HepG2 (cell line): Measurements from ENCODE around the gene ADGRG1.

ENCODE experiments used
- CAMTA2 ChIP-seq: sonication (generic); formaldehyde crosslinking; IDR thresholded peaks from 2 replicates; pipeline ENCODE4 v1.4.0; 2020; ENCODE audit warnings: mild to moderate bottlenecking, missing genetic modification reagents, borderline replicate concordance
- CBX1 ChIP-seq: IDR thresholded peaks from one replicate; pipeline ENCODE4 v1.6.1; 2016; ENCODE audit warnings: antibody characterized with exemption, low read depth
- EP300 ChIP-seq, 3 experiments: sonication (generic) in 1 of 3; formaldehyde crosslinking in 1 of 3; IDR thresholded peaks; 2 replicates each; pipeline versions ENCODE4 v1.5.1 to v1.6.1; 2011 to 2020; ENCODE audit warnings: low read depth in 2 of 3, low read length in 2 of 3, borderline replicate concordance in 1 of 3, improper control_type of control experiment in 1 of 3, mild to moderate bottlenecking in 1 of 3, missing genetic modification reagents in 1 of 3, moderate library complexity in 1 of 3
- SMAD1 ChIP-seq: sonication (generic); formaldehyde crosslinking; IDR thresholded peaks from 2 replicates; pipeline ENCODE4 v1.4.0; 2020; ENCODE audit warnings: missing genetic modification reagents, low read depth, mild to moderate bottlenecking, borderline replicate concordance
- SUZ12 ChIP-seq: fragments of 150-350 bp; IDR thresholded peaks from 2 replicates; pipeline ENCODE4 v1.6.1; 2014; ENCODE audit warnings: low read depth, low read length
- YY1 ChIP-seq: IDR thresholded peaks from 2 replicates; pipeline ENCODE4 v1.6.1; 2011; ENCODE audit warnings: low read length, low read depth, moderate library complexity, mild to moderate bottlenecking; ENCODE audit not compliant: insufficient read depth, insufficient replicate concordance
- ZNF3 ChIP-seq: IDR thresholded peaks from 2 replicates; pipeline ENCODE4 v1.7.0; 2017; ENCODE audit warnings: inconsistent platforms

DNA sequence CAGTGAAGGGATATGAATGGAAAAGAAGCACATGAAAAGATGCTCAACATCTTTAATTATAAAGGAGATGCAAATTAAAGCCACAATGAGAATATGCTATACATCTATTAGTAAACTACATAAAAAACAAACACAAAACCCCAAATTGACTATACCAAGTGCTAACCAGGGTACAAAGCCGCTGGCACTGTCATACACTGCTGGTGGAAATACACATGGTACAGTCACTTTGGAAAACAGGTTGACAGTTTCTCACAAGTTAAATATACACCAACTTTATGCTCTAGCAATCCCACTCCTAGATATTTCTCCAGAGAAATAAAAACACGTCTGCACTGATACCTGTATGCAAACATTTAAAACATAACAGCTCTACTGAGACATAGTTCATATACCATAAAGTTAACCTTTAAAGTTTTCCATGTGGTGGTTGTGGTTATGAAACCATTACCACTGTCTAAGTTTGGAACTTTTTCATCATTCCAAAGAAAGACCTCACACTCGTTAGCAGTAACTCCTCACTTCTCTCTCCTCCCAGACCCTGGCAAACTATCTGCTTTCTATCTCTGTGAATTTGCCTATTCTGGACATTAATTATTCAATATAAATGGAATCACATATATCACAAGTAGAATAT, 43.3 kb upstream of the ADGRG1 start:
- TF ChIP-seq SUZ12 (no peak), CBX1 (no peak), SMAD1 (CRISPR knock-in tag) (no peak), ZNF3 (CRISPR knock-in tag) (no peak), EP300 (IDR thresholded peaks at IDR 0.05; ENCODE audit: low read depth in 2 of 2, low read length in 2 of 2) (no peak), EP300 (CRISPR knock-in tag; IDR thresholded peaks at IDR 0.05; ENCODE audit: borderline replicate concordance) (no peak), CAMTA2 (CRISPR knock-in tag) (no peak), YY1 (no peak)
